HCT116 (cell line): ENCODE measurements around the gene TRPM3. TPM values are rescaled to one million over a fixed set of nuclear protein-coding genes. Genes with fewer than 3 reads are reported as not detected.

Experiments used
- ATAC-seq: fragments of 200-7000 bp; cut with Tn5 transposase; 2 replicates; pipeline ENCODE4 v1.9.1; 2020; ENCODE audit warnings: mild to moderate bottlenecking, moderate library complexity
- BruUV-seq: library from RNA; stranded (reverse); fragments of 400-500 nt; replicated peaks from 2 replicates; lab custom pipeline; 2021; lab: Mats Ljungman, UMichigan
- CTCF ChIA-PET: fragments of 300-600 bp; sonication (Branson Sonifier 250); formaldehyde crosslinking; loops from one replicate; lab custom pipeline; 2021; ENCODE audit warnings: antibody characterized with exemption; lab: Charles Lee
- POLR2A ChIA-PET: fragments of 300-600, 350-600 bp; sonication (Branson Sonifier 250); formaldehyde crosslinking; loops from one replicate; lab custom pipeline; 2021; ENCODE audit warnings: antibody characterized with exemption; lab: Charles Lee
- RAD21 ChIA-PET, 2 experiments: fragments of 300-600 bp; sonication (Branson Sonifier 250); formaldehyde crosslinking; loops; one replicate each; lab custom pipeline; 2023; ENCODE audit warnings: low total read pairs in 2 of 2; ENCODE audit not compliant: uncharacterized antibody in 2 of 2, unreplicated experiment in 2 of 2, low non-redundant PET in 1 of 2; lab: Charles Lee
- DNase-seq: peaks from one replicate; pipeline ENCODE4 v3.0.0-alpha.2; 2010; ENCODE audit warnings: low read depth, low spot score
- H2AFZ ChIP-seq: fragments of 200-600 bp; shearing (Covaris generic), sonication (generic); 2 replicates; pipeline ENCODE4 v1.6.1; 2017; ENCODE audit warnings: low read depth, mixed run types, mixed read lengths, antibody characterized with exemption, low read length; ENCODE audit not compliant: poor library complexity, severe bottlenecking
- H3K27ac ChIP-seq: 2 replicates; pipeline ENCODE4 v1.5.1; 2012; ENCODE audit warnings: low read depth, low read length
- H3K27me3 ChIP-seq: fragments of 200-600 bp; sonication (generic); 2 replicates; pipeline ENCODE4 v1.6.1; 2016; ENCODE audit warnings: mixed run types, low read length, mixed read lengths; ENCODE audit not compliant: insufficient read depth
- H3K36me3 ChIP-seq, 2 experiments: fragments of 200-500 bp in 1 of 2; fragments of 200-600 bp in 1 of 2; sonication (Bioruptor generic) in 1 of 2; sonication (generic) in 1 of 2; 2 replicates each; pipeline versions ENCODE4 v1.5.1 to v1.6.1; 2014 to 2016; ENCODE audit warnings: low read length in 2 of 2, inconsistent platforms in 1 of 2, mixed read lengths in 1 of 2, mixed run types in 1 of 2; ENCODE audit not compliant: insufficient read depth in 2 of 2, control insufficient read depth in 1 of 2
- H3K4me1 ChIP-seq, 2 experiments: fragments of 200-600 bp in 1 of 2; sonication (generic) in 1 of 2; 2 replicates each; pipeline versions ENCODE4 v1.5.1 to v1.6.1; 2012 to 2017; ENCODE audit warnings: low read length in 2 of 2, inconsistent platforms in 1 of 2, mild to moderate bottlenecking in 1 of 2, mixed read lengths in 1 of 2, mixed run types in 1 of 2, moderate library complexity in 1 of 2; ENCODE audit not compliant: insufficient read depth in 2 of 2, control insufficient read depth in 1 of 2
- H3K4me2 ChIP-seq: fragments of 200-600 bp; sonication (generic); 2 replicates; pipeline ENCODE4 v1.6.1; 2017; ENCODE audit warnings: mixed run types, low read length, mixed read lengths
- H3K4me3 ChIP-seq, 2 experiments: fragments of 200-600 bp in 1 of 2; sonication (generic) in 1 of 2; replicated peaks in 1 of 2; 2 replicates each; pipeline ENCODE4 v1.5.1; 2011 to 2016; ENCODE audit warnings: low read length in 2 of 2, control low read depth in 1 of 2, low read depth in 1 of 2, mild to moderate bottlenecking in 1 of 2, mixed read lengths in 1 of 2, mixed run types in 1 of 2
- H3K79me2 ChIP-seq: fragments of 200-600 bp; sonication (generic); 2 replicates; pipeline ENCODE4 v1.6.1; 2017; ENCODE audit warnings: mild to moderate bottlenecking, mixed run types, low read length, moderate library complexity, mixed read lengths; ENCODE audit not compliant: insufficient read depth
- H3K9ac ChIP-seq: fragments of 200-600 bp; sonication (generic); 2 replicates; pipeline ENCODE4 v1.6.1; 2016; ENCODE audit warnings: low read length, mixed read lengths
- H3K9me2 ChIP-seq: fragments of 200-600 bp; sonication (generic), shearing (Covaris generic); 2 replicates; pipeline ENCODE4 v1.6.1; 2017; ENCODE audit warnings: mixed run types, mild to moderate bottlenecking, moderate library complexity; ENCODE audit not compliant: insufficient read depth
- H3K9me3 ChIP-seq, 2 experiments: fragments of 200-500 bp in 1 of 2; fragments of 200-600 bp in 1 of 2; sonication (Bioruptor generic) in 1 of 2; sonication (generic) in 1 of 2; 2 replicates each; pipeline ENCODE4 v1.6.1; 2014 to 2017; ENCODE audit warnings: low read length in 2 of 2, mixed read lengths in 2 of 2, inconsistent platforms in 1 of 2, low read depth in 1 of 2, mild to moderate bottlenecking in 1 of 2, mixed run types in 1 of 2, moderate library complexity in 1 of 2; ENCODE audit not compliant: control insufficient read depth in 1 of 2, insufficient read depth in 1 of 2
- H4K20me1 ChIP-seq: fragments of 200-600 bp; sonication (generic), shearing (Covaris generic); 2 replicates; pipeline ENCODE4 v1.6.1; 2017; ENCODE audit warnings: mixed run types, mild to moderate bottlenecking, moderate library complexity; ENCODE audit not compliant: insufficient read depth
- ATF3 ChIP-seq: IDR thresholded peaks from 2 replicates; pipeline ENCODE4 v1.6.1; 2012
- CBX3 ChIP-seq: IDR thresholded peaks from 2 replicates; pipeline ENCODE4 v1.6.1; 2012; ENCODE audit warnings: low read depth
- CTCF ChIP-seq, 3 experiments: fragments of 200-600 bp in 1 of 3; sonication (generic) in 1 of 3; IDR thresholded peaks in 2 of 3; conservative IDR thresholded peaks in 1 of 3; 2 replicates each; pipeline ENCODE4 v1.5.1; 2012 to 2017; ENCODE audit warnings: low read depth in 2 of 3, low read length in 2 of 3, antibody characterized with exemption in 1 of 3, borderline replicate concordance in 1 of 3, control low read depth in 1 of 3, mild to moderate bottlenecking in 1 of 3, mixed read lengths in 1 of 3, mixed run types in 1 of 3, moderate library complexity in 1 of 3; ENCODE audit not compliant: insufficient read depth in 1 of 3
- ELF1 ChIP-seq: IDR thresholded peaks from 2 replicates; pipeline ENCODE4 v1.6.1; 2012; ENCODE audit warnings: low read depth, borderline replicate concordance
- FOSL1 ChIP-seq: IDR thresholded peaks from 2 replicates; pipeline ENCODE4 v1.6.1; 2012; ENCODE audit warnings: low read depth
- JUND ChIP-seq: IDR thresholded peaks from 2 replicates; pipeline ENCODE4 v1.6.1; 2012
- POLR2A ChIP-seq: IDR thresholded peaks from 2 replicates; pipeline ENCODE4 v1.7.0; 2011; ENCODE audit warnings: borderline replicate concordance; ENCODE audit not compliant: insufficient read depth, insufficient read length; ENCODE audit errors: extremely low read depth
- SP1 ChIP-seq: IDR thresholded peaks from 2 replicates; pipeline ENCODE4 v1.6.1; 2012; ENCODE audit warnings: low read depth
- SRF ChIP-seq: IDR thresholded peaks from 2 replicates; pipeline ENCODE4 v1.6.1; 2012; ENCODE audit warnings: low read depth
- TCF7L2 ChIP-seq: IDR thresholded peaks from 2 replicates; pipeline ENCODE4 v1.7.0; 2011; ENCODE audit warnings: borderline replicate concordance, inconsistent platforms; ENCODE audit not compliant: insufficient read depth, insufficient read length; ENCODE audit errors: extremely low read depth
- YY1 ChIP-seq: IDR thresholded peaks from 2 replicates; pipeline ENCODE4 v1.6.1; 2011; ENCODE audit warnings: low read length, low read depth, moderate library complexity, mild to moderate bottlenecking; ENCODE audit not compliant: insufficient replicate concordance; ENCODE audit errors: extremely low read depth
- ZNF274 ChIP-seq: fragments of 200-500 bp; sonication (Bioruptor generic); IDR thresholded peaks from 2 replicates; pipeline ENCODE4 v1.6.1; 2014; ENCODE audit warnings: mild to moderate bottlenecking, low read depth, low read length, inconsistent platforms
- intact Hi-C: fragments of 100-400 bp; cut with micrococcal nuclease; formaldehyde crosslinking; loops from 2 replicates; pipeline ENCODE4 v1.10.0; 2022
- total RNA-seq: library from RNA; stranded (reverse); gene quantifications from one replicate; pipeline ENCODE4 v1.2.1, GENCODE V29; 2021; ENCODE audit not compliant: unreplicated experiment
- TF ChIP-seq, protein P1 (sequence below): IDR thresholded peaks from 2 replicates; pipeline ENCODE4 v1.6.1; 2011; ENCODE audit warnings: mild to moderate bottlenecking, low read length, moderate library complexity; ENCODE audit not compliant: insufficient replicate concordance; ENCODE audit errors: extremely low read depth
- TF ChIP-seq, protein P2 (sequence below): IDR thresholded peaks from 2 replicates; pipeline ENCODE4 v1.6.1; 2012; ENCODE audit warnings: low read depth

Gene TRPM3
- total RNA-seq, 1 experiment from 2014 or later = not detected

DNA sequence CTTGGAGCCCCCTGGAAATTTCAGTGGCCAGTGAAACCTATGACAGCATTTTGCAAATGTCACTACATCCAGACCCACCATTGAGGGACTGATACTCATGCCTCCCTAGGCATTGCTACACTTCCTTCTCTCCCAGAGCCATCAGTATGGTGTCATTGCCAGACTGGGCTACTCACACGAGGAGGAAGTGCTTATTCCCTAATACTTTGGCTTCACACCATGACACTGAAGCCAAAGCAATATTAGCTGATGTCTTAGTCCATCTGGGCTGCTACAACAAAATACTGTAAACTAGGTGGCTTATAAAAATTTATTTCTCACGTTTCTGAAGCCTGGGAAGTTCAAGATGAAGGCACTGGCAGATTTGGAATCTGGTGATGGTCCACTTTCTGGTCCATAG is 22.6 kb downstream of the TRPM3 start:
- H3K9me2 ChIP-seq = no peaks in the 10 kb centered on the region
- ChIA-PET RAD21 (no interaction called here), POLR2A (no interaction called here)
- H3K9ac ChIP-seq = no peak overlapping the region
- H3K79me2 ChIP-seq = no peaks in the 10 kb centered on the region
- no peak overlapping the region for H3K4me3 ChIP-seq
- intact Hi-C loops = no loop called here
- DNase-seq (no peak), ATAC-seq (no peak)
- H3K4me1 ChIP-seq = no peaks in the 10 kb centered on the region
- H3K27me3 ChIP-seq = peaks cover 27% of the 10 kb centered on the region; the same call in 1 of the 2 replicates
- H4K20me1 ChIP-seq = no peaks in the 10 kb centered on the region
- no peaks in the 10 kb centered on the region for H3K36me3 ChIP-seq
- TF ChIP-seq ATF3 (no peak), JUND (no peak), ELF1 (no peak), SRF (no peak), TCF7L2 (no peak), FOSL1 (no peak), SP1 (no peak), CTCF (IDR thresholded peaks at IDR 0.05 in 2 of 3, conservative IDR thresholded peaks at IDR 0.05 in 1 of 3; ENCODE audit: borderline replicate concordance in 1 of 3, insufficient read depth in 1 of 3, low read depth in 2 of 3, low read length in 2 of 3) (no peak), YY1 (no peak), POLR2A (no peak), ZNF274 (no peak), CBX3 (no peak)
- TF ChIP-seq, protein P1, sequence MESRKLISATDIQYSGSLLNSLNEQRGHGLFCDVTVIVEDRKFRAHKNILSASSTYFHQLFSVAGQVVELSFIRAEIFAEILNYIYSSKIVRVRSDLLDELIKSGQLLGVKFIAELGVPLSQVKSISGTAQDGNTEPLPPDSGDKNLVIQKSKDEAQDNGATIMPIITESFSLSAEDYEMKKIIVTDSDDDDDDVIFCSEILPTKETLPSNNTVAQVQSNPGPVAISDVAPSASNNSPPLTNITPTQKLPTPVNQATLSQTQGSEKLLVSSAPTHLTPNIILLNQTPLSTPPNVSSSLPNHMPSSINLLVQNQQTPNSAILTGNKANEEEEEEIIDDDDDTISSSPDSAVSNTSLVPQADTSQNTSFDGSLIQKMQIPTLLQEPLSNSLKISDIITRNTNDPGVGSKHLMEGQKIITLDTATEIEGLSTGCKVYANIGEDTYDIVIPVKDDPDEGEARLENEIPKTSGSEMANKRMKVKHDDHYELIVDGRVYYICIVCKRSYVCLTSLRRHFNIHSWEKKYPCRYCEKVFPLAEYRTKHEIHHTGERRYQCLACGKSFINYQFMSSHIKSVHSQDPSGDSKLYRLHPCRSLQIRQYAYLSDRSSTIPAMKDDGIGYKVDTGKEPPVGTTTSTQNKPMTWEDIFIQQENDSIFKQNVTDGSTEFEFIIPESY = no peak
- TF ChIP-seq, protein P2, sequence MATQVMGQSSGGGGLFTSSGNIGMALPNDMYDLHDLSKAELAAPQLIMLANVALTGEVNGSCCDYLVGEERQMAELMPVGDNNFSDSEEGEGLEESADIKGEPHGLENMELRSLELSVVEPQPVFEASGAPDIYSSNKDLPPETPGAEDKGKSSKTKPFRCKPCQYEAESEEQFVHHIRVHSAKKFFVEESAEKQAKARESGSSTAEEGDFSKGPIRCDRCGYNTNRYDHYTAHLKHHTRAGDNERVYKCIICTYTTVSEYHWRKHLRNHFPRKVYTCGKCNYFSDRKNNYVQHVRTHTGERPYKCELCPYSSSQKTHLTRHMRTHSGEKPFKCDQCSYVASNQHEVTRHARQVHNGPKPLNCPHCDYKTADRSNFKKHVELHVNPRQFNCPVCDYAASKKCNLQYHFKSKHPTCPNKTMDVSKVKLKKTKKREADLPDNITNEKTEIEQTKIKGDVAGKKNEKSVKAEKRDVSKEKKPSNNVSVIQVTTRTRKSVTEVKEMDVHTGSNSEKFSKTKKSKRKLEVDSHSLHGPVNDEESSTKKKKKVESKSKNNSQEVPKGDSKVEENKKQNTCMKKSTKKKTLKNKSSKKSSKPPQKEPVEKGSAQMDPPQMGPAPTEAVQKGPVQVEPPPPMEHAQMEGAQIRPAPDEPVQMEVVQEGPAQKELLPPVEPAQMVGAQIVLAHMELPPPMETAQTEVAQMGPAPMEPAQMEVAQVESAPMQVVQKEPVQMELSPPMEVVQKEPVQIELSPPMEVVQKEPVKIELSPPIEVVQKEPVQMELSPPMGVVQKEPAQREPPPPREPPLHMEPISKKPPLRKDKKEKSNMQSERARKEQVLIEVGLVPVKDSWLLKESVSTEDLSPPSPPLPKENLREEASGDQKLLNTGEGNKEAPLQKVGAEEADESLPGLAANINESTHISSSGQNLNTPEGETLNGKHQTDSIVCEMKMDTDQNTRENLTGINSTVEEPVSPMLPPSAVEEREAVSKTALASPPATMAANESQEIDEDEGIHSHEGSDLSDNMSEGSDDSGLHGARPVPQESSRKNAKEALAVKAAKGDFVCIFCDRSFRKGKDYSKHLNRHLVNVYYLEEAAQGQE = no peak
- TF ChIP-seq, all 23 proteins: peak for 0
- no TSS peak for BruUV-seq
- H2AFZ ChIP-seq = no peak overlapping the region
- CTCF ChIA-PET = no interaction called here
- H3K27ac ChIP-seq = no peak overlapping the region
- H3K9me3 ChIP-seq = no peaks in the 10 kb centered on the region
- no peak overlapping the region for H3K4me2 ChIP-seq
